WTC11 (cell line): ENCODE data around the gene DMGDH. TPM values are rescaled to one million over a fixed set of nuclear protein-coding genes. Genes with fewer than 3 reads are reported as not detected.

ENCODE experiments used
- ATAC-seq: fragments of 200-7000 bp; cut with Tn5 transposase; 2 replicates; pipeline ENCODE4 v1.10.0; 2021; ENCODE audit warnings: mild to moderate bottlenecking, moderate library complexity
- CTCF ChIA-PET: fragments of 300-600 bp; sonication (Branson Sonifier 250); formaldehyde crosslinking; loops from one replicate; lab custom pipeline; 2021; ENCODE audit warnings: antibody characterized with exemption; lab: Charles Lee
- POLR2A ChIA-PET: fragments of 350-600 bp; sonication (Branson Sonifier 250); formaldehyde crosslinking; loops from one replicate; lab custom pipeline; 2021; ENCODE audit warnings: antibody characterized with exemption; lab: Charles Lee
- DNase-seq: peaks from one replicate; pipeline ENCODE4 v3.0.0; 2021; ENCODE audit warnings: low spot score
- H3K27ac Mint-ChIP-seq: 2 replicates; pipeline ENCODE4 v1.8.0; 2021; ENCODE audit warnings: mixed read lengths
- H3K27me3 Mint-ChIP-seq: 2 replicates; pipeline ENCODE4 v1.8.0; 2021; ENCODE audit warnings: low read depth, mild to moderate bottlenecking, moderate library complexity, mixed read lengths
- H3K36me3 Mint-ChIP-seq: 2 replicates; pipeline ENCODE4 v1.8.0; 2021; ENCODE audit warnings: mixed read lengths
- H3K4me1 Mint-ChIP-seq: 2 replicates; pipeline ENCODE4 v1.8.0; 2022; ENCODE audit warnings: mixed read lengths
- H3K4me3 Mint-ChIP-seq: 2 replicates; pipeline ENCODE4 v1.8.0; 2021; ENCODE audit warnings: mild to moderate bottlenecking, moderate library complexity, mixed read lengths
- H3K9me3 Mint-ChIP-seq: 2 replicates; pipeline ENCODE4 v1.8.0; 2021; ENCODE audit warnings: mixed read lengths
- ELF4 ChIP-seq: sonication (generic); formaldehyde crosslinking; IDR thresholded peaks from 2 replicates; pipeline ENCODE4 v1.8.1; 2022; ENCODE audit warnings: low read depth, mild to moderate bottlenecking, moderate library complexity, missing genetic modification reagents
- FOXJ3 ChIP-seq: sonication (generic); formaldehyde crosslinking; IDR thresholded peaks from 2 replicates; pipeline ENCODE4 v1.9.0; 2021; ENCODE audit warnings: missing genetic modification reagents, mild to moderate bottlenecking, borderline replicate concordance
- GTF2I ChIP-seq: fragments of 250-450 bp; sonication (Bioruptor Pico); conservative IDR thresholded peaks from 2 replicates; pipeline ENCODE4 v1.4.0; 2021; ENCODE audit warnings: mild to moderate bottlenecking
- IRF2 ChIP-seq: sonication (generic); formaldehyde crosslinking; IDR thresholded peaks from 2 replicates; pipeline ENCODE4 v1.8.0; 2022; ENCODE audit warnings: low read depth, missing genetic modification reagents, borderline replicate concordance
- JAZF1 ChIP-seq: fragments of 250-450 bp; sonication (Bioruptor Pico); IDR thresholded peaks from 2 replicates; pipeline ENCODE4 v1.9.0; 2021; ENCODE audit warnings: moderate library complexity, mild to moderate bottlenecking, inconsistent platforms
- NR1H2 ChIP-seq: sonication (generic); formaldehyde crosslinking; IDR thresholded peaks from 2 replicates; pipeline ENCODE4 v1.9.0; 2021; ENCODE audit warnings: mild to moderate bottlenecking, moderate library complexity, missing genetic modification reagents
- TP53 ChIP-seq: sonication (generic); formaldehyde crosslinking; IDR thresholded peaks from 2 replicates; pipeline ENCODE4 v1.8.1; 2023; ENCODE audit warnings: mild to moderate bottlenecking, missing genetic modification reagents
- ZNF396 ChIP-seq: fragments of 250-450 bp; sonication (Bioruptor Pico); IDR thresholded peaks from 2 replicates; pipeline ENCODE4 v1.8.0; 2021; ENCODE audit warnings: mild to moderate bottlenecking, moderate library complexity, borderline replicate concordance
- total RNA-seq: library from RNA; stranded (reverse); gene quantifications from 3 replicates; pipeline ENCODE4 v1.2.3, GENCODE V29; 2021
- TF ChIP-seq, protein P1 (sequence below): fragments of 250-450 bp; sonication (Bioruptor Pico); IDR thresholded peaks from 2 replicates; pipeline ENCODE4 v1.9.0; 2021; ENCODE audit warnings: mild to moderate bottlenecking
- TF ChIP-seq, protein P2 (sequence below): sonication (generic); formaldehyde crosslinking; IDR thresholded peaks from 2 replicates; pipeline ENCODE4 v1.8.1; 2023; ENCODE audit warnings: mild to moderate bottlenecking, missing genetic modification reagents, moderate library complexity
- TF ChIP-seq, protein P3 (sequence below): fragments of 250-450 bp; sonication (Bioruptor Pico); IDR thresholded peaks from 2 replicates; pipeline ENCODE4 v1.9.0; 2021; ENCODE audit warnings: mild to moderate bottlenecking
- TF ChIP-seq, protein P4 (sequence below): sonication (generic); formaldehyde crosslinking; IDR thresholded peaks from 2 replicates; pipeline ENCODE4 v1.8.0; 2022; ENCODE audit warnings: mild to moderate bottlenecking, missing genetic modification reagents
- TF ChIP-seq, protein P5 (sequence below): sonication (generic); formaldehyde crosslinking; IDR thresholded peaks from 2 replicates; pipeline ENCODE4 v1.8.1; 2022; ENCODE audit warnings: low read depth, mild to moderate bottlenecking, moderate library complexity, missing genetic modification reagents, borderline replicate concordance
- TF ChIP-seq, protein P6 (sequence below): fragments of 250-450 bp; sonication (Bioruptor Pico); IDR thresholded peaks from 2 replicates; pipeline ENCODE4 v1.9.0; 2021; ENCODE audit warnings: mild to moderate bottlenecking, borderline replicate concordance

DMGDH gene
- total RNA-seq, 1 experiment from 2014 or later: 0.35 TPM

DNA sequence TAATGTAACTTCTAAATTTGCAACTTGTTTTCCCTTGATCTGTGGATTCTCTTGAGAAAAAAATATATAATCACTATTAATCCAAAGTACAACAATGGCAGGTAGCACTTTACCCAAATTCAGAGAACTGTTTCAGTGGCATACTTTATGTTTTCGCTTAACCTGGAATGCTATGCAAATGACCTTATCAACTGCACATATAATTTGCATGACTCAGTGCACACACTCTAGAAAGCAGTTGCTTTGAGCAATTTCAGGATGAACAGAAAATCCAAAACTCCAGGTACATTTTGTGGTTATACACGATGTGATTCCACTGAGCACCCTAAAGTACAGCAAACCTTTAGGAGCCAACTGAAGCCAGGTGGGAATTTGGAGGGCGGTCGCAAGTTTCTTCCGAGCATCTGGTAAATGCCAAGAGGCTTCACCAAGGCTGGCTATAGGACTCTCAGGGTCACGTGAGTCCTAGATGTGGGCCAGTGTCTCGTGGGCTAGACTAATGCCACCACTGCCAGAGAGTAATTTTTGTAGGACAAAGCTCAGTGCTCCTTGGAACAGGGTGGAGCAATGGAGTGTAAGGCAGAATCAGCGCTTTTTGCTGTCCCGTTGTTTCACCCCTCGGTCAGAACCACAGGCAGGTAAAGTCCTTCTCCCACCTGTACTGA lies 37.3 kb downstream of the DMGDH start (continued):
- TF ChIP-seq, protein P1, sequence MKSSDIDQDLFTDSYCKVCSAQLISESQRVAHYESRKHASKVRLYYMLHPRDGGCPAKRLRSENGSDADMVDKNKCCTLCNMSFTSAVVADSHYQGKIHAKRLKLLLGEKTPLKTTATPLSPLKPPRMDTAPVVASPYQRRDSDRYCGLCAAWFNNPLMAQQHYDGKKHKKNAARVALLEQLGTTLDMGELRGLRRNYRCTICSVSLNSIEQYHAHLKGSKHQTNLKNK (CRISPR knock-in tag): no peak
- no peak for TF ChIP-seq GTF2I
- TF ChIP-seq, protein P2, sequence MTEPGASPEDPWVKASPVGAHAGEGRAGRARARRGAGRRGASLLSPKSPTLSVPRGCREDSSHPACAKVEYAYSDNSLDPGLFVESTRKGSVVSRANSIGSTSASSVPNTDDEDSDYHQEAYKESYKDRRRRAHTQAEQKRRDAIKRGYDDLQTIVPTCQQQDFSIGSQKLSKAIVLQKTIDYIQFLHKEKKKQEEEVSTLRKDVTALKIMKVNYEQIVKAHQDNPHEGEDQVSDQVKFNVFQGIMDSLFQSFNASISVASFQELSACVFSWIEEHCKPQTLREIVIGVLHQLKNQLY (CRISPR knock-in tag): no peak

DNA sequence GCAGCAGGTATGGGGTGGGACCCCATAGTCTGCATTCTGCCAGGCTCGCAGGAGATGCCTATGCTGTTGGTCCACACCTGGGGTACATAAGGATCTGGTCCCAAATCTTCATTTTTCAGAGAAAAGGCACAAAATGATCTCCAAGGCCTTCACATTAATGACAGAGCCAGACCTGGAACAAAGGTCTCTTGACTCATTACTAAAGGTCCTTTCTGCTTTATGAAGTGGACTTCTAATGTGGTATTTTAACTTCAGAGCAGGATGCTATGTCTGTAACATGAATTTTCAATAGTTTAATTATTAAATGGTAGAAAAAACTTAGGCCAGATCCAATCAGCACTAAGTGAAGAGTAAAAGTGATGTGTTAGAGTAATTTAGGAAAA lies 38.0 kb downstream of the DMGDH start:
- ChIA-PET CTCF (no interaction called here), POLR2A (no interaction called here)
- no peak overlapping the region for H3K4me3 Mint-ChIP-seq
- TF ChIP-seq TP53: no peak
- TF ChIP-seq, protein P3, sequence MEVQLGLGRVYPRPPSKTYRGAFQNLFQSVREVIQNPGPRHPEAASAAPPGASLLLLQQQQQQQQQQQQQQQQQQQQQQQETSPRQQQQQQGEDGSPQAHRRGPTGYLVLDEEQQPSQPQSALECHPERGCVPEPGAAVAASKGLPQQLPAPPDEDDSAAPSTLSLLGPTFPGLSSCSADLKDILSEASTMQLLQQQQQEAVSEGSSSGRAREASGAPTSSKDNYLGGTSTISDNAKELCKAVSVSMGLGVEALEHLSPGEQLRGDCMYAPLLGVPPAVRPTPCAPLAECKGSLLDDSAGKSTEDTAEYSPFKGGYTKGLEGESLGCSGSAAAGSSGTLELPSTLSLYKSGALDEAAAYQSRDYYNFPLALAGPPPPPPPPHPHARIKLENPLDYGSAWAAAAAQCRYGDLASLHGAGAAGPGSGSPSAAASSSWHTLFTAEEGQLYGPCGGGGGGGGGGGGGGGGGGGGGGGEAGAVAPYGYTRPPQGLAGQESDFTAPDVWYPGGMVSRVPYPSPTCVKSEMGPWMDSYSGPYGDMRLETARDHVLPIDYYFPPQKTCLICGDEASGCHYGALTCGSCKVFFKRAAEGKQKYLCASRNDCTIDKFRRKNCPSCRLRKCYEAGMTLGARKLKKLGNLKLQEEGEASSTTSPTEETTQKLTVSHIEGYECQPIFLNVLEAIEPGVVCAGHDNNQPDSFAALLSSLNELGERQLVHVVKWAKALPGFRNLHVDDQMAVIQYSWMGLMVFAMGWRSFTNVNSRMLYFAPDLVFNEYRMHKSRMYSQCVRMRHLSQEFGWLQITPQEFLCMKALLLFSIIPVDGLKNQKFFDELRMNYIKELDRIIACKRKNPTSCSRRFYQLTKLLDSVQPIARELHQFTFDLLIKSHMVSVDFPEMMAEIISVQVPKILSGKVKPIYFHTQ (CRISPR knock-in tag): no peak
- TF ChIP-seq, protein P4, sequence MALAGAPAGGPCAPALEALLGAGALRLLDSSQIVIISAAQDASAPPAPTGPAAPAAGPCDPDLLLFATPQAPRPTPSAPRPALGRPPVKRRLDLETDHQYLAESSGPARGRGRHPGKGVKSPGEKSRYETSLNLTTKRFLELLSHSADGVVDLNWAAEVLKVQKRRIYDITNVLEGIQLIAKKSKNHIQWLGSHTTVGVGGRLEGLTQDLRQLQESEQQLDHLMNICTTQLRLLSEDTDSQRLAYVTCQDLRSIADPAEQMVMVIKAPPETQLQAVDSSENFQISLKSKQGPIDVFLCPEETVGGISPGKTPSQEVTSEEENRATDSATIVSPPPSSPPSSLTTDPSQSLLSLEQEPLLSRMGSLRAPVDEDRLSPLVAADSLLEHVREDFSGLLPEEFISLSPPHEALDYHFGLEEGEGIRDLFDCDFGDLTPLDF (CRISPR knock-in tag): no peak
- no peak for TF ChIP-seq ZNF396
- TF ChIP-seq JAZF1: no peak
- TF ChIP-seq, protein P5, sequence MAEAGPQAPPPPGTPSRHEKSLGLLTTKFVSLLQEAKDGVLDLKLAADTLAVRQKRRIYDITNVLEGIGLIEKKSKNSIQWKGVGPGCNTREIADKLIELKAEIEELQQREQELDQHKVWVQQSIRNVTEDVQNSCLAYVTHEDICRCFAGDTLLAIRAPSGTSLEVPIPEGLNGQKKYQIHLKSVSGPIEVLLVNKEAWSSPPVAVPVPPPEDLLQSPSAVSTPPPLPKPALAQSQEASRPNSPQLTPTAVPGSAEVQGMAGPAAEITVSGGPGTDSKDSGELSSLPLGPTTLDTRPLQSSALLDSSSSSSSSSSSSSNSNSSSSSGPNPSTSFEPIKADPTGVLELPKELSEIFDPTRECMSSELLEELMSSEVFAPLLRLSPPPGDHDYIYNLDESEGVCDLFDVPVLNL (CRISPR knock-in tag): no peak
- no peak for TF ChIP-seq IRF2 (CRISPR knock-in tag)
- no peak for TF ChIP-seq NR1H2 (CRISPR knock-in tag)
- TF ChIP-seq, protein P6, sequence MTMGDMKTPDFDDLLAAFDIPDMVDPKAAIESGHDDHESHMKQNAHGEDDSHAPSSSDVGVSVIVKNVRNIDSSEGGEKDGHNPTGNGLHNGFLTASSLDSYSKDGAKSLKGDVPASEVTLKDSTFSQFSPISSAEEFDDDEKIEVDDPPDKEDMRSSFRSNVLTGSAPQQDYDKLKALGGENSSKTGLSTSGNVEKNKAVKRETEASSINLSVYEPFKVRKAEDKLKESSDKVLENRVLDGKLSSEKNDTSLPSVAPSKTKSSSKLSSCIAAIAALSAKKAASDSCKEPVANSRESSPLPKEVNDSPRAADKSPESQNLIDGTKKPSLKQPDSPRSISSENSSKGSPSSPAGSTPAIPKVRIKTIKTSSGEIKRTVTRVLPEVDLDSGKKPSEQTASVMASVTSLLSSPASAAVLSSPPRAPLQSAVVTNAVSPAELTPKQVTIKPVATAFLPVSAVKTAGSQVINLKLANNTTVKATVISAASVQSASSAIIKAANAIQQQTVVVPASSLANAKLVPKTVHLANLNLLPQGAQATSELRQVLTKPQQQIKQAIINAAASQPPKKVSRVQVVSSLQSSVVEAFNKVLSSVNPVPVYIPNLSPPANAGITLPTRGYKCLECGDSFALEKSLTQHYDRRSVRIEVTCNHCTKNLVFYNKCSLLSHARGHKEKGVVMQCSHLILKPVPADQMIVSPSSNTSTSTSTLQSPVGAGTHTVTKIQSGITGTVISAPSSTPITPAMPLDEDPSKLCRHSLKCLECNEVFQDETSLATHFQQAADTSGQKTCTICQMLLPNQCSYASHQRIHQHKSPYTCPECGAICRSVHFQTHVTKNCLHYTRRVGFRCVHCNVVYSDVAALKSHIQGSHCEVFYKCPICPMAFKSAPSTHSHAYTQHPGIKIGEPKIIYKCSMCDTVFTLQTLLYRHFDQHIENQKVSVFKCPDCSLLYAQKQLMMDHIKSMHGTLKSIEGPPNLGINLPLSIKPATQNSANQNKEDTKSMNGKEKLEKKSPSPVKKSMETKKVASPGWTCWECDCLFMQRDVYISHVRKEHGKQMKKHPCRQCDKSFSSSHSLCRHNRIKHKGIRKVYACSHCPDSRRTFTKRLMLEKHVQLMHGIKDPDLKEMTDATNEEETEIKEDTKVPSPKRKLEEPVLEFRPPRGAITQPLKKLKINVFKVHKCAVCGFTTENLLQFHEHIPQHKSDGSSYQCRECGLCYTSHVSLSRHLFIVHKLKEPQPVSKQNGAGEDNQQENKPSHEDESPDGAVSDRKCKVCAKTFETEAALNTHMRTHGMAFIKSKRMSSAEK (CRISPR knock-in tag): no peak
- no peak for TF ChIP-seq ELF4 (CRISPR knock-in tag)
- TF ChIP-seq FOXJ3 (CRISPR knock-in tag): no peak
- DNase-seq: no peak
- no peak overlapping the region for H3K27ac Mint-ChIP-seq
- no peaks in the 10 kb centered on the region; the same call in 1 of the 2 replicates for H3K27me3 Mint-ChIP-seq
- no peaks in the 10 kb centered on the region for H3K9me3 Mint-ChIP-seq
- H3K36me3 Mint-ChIP-seq: no peaks in the 10 kb centered on the region
- H3K4me1 Mint-ChIP-seq: no peaks in the 10 kb centered on the region
- no peak for ATAC-seq
